GM18520 (cell line): ENCODE data around the gene TRAPPC12.
A peak's percentile ranks its signal among the peaks of the same experiment; 100 is the strongest.
"Not testable (repeated sequence)": the region's sequence is repeated elsewhere in the genome, so short reads cannot be mapped to it uniquely, and the experiment has no call there.

ENCODE experiments used
- ATAC-seq: cut with Tn5 transposase; IDR thresholded peaks from one replicate; pipeline ENCODE4 v1.9.1; 2021; ENCODE audit not compliant: unreplicated experiment

The TRAPPC12 gene

GRCh38 chr2:3379647-3380534, at the start of gene TRAPPC12:
TRAPPC12 (plus strand) TSS chr2:3379694; CDS start chr2:3387624, 7,930 bp downstream.
- ATAC-seq = peak; percentile 68

DNA sequence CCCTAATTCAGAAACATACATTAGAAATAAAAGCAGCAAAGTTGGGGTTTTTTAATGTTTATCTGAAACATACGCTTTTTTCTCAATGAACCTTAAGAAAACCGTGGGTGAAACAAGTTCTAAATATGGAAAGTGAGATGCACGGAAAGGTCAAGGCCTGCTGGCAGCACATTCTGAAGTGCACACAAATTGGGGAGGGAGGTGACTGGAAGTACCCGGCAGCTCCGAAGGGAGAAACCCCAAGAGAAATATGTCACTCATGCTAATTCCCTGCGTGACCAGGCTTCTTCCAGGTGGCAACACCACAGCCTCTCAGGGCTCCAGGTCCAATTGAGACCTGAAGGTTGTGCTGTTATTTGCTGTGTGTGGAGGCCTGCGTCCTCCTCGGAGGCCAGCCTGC, 47.4 kb upstream of the TRAPPC12 start:
- no peak for ATAC-seq

- ATAC-seq = no peak
Measured at GRCh38 chr2:3334392-3335345, 44.8 kb upstream of the TRAPPC12 start.

- no peak for ATAC-seq
Measured at GRCh38 chr2:3336844-3337243, 42.6 kb upstream of the TRAPPC12 start.

DNA sequence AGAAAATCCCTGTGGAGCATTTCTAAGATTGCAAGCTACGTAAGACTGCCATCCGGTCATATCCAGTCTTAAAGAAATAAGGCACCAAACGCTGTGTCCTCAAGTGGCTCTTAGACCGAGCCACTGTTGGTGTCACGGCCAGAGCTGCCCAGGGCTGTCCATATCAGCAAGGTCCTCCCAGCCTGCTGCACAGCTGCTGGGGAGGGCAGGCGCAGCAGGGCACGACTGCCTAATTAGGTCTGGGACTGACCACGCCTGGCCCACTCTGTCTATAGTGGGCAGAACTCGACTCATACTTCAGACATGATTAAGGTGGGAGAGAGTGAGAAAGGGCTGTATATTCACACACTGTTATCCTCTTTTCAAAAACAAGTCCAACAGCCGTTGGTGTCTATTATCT, 41.2 kb upstream of the TRAPPC12 start:
- no peak for ATAC-seq

DNA sequence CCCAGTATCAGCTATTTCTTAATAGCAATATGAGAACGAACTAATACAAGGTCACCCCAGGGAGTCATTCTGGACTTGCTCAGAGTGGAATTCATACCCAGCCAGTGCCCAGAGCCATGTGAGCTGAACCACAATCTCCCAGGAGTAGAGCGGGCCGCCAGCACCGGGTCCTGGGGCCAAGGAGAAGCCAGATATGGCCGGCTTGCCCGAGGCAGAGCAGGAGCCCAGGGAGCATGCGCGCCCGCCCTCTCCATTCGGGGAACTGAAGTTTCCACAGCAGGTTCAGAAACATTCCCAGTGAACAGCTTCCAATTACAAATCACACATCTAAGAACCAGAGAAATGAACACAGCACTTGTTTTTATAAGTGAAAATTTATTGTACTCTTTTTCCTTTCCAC, 39.4 kb upstream of the TRAPPC12 start:
- no peak for ATAC-seq

DNA sequence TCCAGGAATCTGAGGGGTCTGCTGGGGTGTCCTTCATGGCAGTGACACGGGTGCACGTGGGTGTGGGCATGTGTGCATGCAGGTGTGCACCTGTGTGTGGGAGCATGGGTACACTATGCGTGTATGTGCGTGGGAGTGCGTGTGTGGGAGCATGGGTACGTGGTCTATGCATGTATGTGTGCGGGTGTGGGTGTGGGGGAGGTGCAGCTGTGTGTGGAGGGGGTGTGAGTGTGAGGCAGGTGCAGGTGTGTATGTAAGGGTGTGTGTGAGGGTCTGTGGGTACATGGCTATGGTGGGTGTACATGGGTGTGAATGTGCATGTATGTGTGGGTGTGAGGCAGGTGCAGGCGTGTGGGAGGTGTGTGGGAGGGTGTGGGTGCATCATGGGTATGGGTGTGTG, 38.2 kb upstream of the TRAPPC12 start:
- ATAC-seq = no peak

GRCh38 chr2:3342324-3342723, 37.2 kb upstream of the TRAPPC12 start:
- ATAC-seq = no peak

- no peak for ATAC-seq
Measured at GRCh38 chr2:3343012-3343411, 36.5 kb upstream of the TRAPPC12 start.

DNA sequence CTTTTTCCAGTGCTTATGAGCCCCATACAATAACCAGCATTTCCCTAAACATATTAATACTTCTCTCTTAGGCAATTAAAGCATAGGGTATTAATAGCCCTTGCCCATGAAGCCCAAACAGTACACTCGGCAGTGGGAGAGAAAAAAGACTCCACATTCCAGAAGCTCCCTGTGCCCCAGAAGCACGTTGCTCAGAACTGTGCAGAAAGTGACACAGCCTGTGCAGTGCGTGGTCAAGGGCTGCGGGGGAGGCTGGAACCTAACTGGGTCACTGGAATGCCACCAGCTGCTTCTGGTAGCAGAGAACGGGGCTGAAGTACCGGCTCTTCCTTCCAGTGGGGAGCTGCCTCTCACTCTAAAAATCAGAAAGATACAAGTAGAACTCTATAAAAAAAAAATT, 34.6 kb upstream of the TRAPPC12 start:
- ATAC-seq = no peak

- ATAC-seq = no peak
Measured at GRCh38 chr2:3345621-3346020, 33.9 kb upstream of the TRAPPC12 start.

DNA sequence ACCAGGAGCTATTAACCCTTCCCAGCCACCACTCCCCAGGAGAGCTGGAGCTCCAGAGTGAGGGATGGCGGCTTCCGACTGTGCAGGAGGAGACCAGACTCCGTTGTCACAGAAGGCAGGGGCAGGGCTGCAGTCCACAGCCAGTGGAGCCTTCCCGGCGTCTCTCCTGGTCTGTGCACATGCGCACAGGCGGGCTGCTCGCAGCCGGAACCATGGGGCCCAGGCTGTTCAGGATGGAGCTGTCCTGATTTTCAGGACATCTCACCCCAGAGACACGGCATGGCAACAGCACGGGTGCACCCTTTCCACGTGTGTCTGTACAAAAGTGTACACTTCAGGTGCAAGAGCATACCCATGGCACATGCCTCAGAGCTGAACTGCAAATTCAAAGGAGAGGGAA, 30.7 kb upstream of the TRAPPC12 start:
- no peak for ATAC-seq

DNA sequence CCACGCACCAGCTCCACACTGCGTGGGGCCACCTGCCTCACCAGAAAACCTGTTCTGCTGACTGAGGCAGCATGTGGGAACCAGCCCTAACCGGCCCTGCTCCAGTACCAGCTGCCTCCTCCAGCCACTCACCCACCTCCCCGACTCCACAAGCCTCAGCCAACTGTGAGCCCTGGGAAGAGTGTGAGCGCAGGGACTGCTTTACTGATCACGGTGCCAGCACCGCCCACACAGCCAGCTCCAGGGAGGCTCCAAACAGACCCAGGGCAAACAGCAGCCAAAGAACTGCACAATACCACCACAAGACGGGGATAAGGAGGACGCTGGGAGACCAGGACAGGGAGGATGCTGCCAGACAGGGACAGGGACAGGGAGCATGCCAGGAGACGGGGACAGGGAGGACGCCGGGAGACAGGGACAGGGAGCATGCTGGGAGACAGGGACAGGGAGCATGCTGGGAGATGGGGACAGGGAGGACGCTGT, 30.2 kb upstream of the TRAPPC12 start:
- ATAC-seq = no peak

- no peak for ATAC-seq
Measured at GRCh38 chr2:3354986-3355385, 24.5 kb upstream of the TRAPPC12 start.

DNA sequence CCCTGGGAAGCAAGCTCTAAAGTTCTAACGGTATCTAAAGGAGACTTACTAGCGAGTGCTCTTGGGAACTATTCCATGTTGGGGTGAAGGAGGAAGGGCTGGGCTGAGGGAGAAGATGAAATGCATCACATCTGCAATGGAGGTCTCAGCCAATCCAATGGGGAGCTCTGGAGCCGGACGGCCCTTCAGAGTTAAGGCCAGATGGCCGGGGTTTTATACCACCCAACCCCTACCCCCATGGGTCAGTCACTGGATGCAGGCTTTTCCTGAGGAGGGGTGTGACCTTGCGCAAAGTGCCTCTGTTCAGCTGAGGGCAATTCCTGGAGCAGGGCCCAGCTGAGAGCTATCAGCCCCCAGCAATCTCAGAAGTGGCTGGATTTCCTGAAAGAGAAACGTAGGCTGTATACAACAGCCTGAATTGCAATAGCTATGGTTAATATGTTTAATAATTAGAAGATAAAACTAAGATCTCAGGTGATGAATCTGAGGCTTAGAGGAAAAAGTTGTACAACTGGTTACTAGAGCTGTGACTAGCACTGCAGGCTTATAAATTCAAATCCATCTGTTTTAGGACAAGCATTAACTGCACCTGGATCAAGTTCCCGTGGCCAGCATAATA, 23.4 kb upstream of the TRAPPC12 start:
- no peak for ATAC-seq

GRCh38 chr2:3356799-3357198, 22.7 kb upstream of the TRAPPC12 start:
- no peak for ATAC-seq

GRCh38 chr2:3357446-3357845, 22.0 kb upstream of the TRAPPC12 start:
- ATAC-seq = not testable (repeated sequence)

DNA sequence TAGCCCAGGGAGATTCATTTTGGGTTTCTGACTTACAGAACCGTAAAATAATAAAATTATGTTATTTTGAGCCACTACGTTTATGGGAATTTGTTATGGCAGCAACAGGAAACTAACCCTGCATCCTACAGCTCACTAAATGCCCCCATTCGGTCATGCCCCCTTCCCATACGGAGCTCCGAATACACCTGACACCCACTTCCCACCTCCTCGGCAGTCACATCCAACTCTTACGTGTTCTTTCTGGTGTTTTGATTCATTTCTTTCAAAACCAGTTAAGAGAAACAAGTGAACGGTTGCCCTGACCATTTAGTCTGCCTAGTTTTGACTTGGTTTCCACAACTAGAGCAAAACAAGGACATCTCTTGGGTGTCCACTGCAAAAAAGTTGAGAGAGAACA, 21.6 kb upstream of the TRAPPC12 start:
- no peak for ATAC-seq

GRCh38 chr2:3361518-3362389, 17.7 kb upstream of the TRAPPC12 start:
- ATAC-seq = no peak

DNA sequence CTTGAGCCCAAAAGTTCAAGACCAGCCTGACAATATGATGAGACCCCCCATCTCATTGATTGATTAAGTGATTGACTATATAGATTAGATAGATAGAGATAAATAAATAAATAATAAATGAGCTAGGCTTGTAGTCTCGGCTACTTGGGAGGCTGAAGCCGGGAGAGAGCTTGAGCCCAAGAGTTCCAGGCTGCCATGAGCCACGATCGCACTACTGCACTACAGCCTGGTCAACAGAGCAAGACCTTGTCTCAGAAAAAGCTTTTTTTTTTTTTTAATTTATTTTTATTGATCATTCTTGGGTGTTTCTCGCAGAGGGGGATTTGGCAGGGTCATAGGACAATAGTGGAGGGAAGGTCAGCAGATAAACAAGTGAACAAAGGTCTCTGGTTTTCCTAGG, 14.3 kb upstream of the TRAPPC12 start:
- ATAC-seq = no peak
